Mucosa of descending colon (tissue), 3 donors: ENCODE data around the gene ETV3L. TPM values are rescaled to one million over a fixed set of nuclear protein-coding genes. Genes with fewer than 3 reads are reported as not detected.

Source experiments
- ATAC-seq: fragments of 200-7000 bp; cut with Tn5 transposase; one replicate; pipeline ENCODE4 v1.9.1; 2020; ENCODE audit warnings: mild to moderate bottlenecking, moderate library complexity
- DNase-seq, 3 donors: peaks; one replicate each; pipeline ENCODE4 v3.0.0-alpha.2; 2020
- H3K36me3 ChIP-seq: fragments of 200-600 bp; one replicate; pipeline ENCODE4 v1.8.0; 2021; ENCODE audit warnings: low read depth, mild to moderate bottlenecking
- H3K4me1 ChIP-seq: fragments of 200-600 bp; one replicate; pipeline ENCODE4 v1.8.0; 2021; ENCODE audit warnings: low read depth, mild to moderate bottlenecking
- H3K4me3 ChIP-seq: fragments of 200-600 bp; one replicate; pipeline ENCODE4 v1.8.0; 2021; ENCODE audit warnings: mild to moderate bottlenecking
- H3K9me3 ChIP-seq: fragments of 200-600 bp; one replicate; pipeline ENCODE4 v1.8.0; 2021; ENCODE audit warnings: mild to moderate bottlenecking
- CTCF ChIP-seq: fragments of 200-600 bp; IDR thresholded peaks from one replicate; pipeline ENCODE4 v1.8.0; 2022; ENCODE audit warnings: antibody characterized with exemption, mild to moderate bottlenecking
- intact Hi-C, 2 donors: fragments of 100-400 bp; cut with DNase I in 1 of 2; cut with micrococcal nuclease in 1 of 2; formaldehyde crosslinking; loops; one replicate each; pipeline versions ENCODE4 v1.11.0 to v1.11.1; 2022; cut with DNase I, micrococcal nuclease
- total RNA-seq, 3 donors: library from RNA; stranded (reverse); fragmentation: NEBNext Ultra II Directional in 2 of 3; extraction: Animal tissue kit (Norgen Biotek cat#: 25700) in 2 of 3; gene quantifications; one replicate each; pipeline versions ENCODE4 v1.2.1 to v1.2.4, GENCODE V29; 2021 to 2023
- donor health status: DM: no; HTN: no; CAD: no; lungs with moderate emphysema.
- donor health status: DM: no; HTN: no; CAD: no.
- donor health status: DM: no; HTN: yes; CAD: no.

Gene ETV3L
- total RNA-seq, 3 donors from 2014 or later: not detected

GRCh38 chr1:157090771-157091170 lies 8.8 kb downstream of the ETV3L start:
- ATAC-seq: no peak
- no peak overlapping the region for H3K4me3 ChIP-seq
- intact Hi-C loops: loop anchor here (1.0 to 2.0 kb wide), 2 partner anchors 64 to 65 kb away; no protein-coding TSS in a partner anchor
- no peak for DNase-seq
- no peaks in the 10 kb centered on the region for H3K4me1 ChIP-seq
- no peaks in the 10 kb centered on the region for H3K36me3 ChIP-seq
- H3K9me3 ChIP-seq: no peaks in the 10 kb centered on the region
- no peak for TF ChIP-seq CTCF

GRCh38 chr1:157090196-157090647 lies 9.4 kb downstream of the ETV3L start:
- peak; percentile 93 for ATAC-seq

GRCh38 chr1:157089789-157090188 lies 9.8 kb downstream of the ETV3L start:
- intact Hi-C loops: loop anchor here (1.0 to 2.0 kb wide), 2 partner anchors 65 to 66 kb away; no protein-coding TSS in a partner anchor
- Histone ChIP-seq H3K4me3 (no peak overlapping the region), H3K9me3 (no peaks in the 10 kb centered on the region), H3K4me1 (no peaks in the 10 kb centered on the region), H3K36me3 (no peaks in the 10 kb centered on the region)
- no peak for DNase-seq
- TF ChIP-seq CTCF: no peak
- peak; percentile 24 for ATAC-seq

More at GRCh38 chr1:157090196-157090647, 9.4 kb downstream of the ETV3L start:
- Histone ChIP-seq H3K4me1 (no peaks in the 10 kb centered on the region), H3K4me3 (no peak overlapping the region), H3K9me3 (no peaks in the 10 kb centered on the region), H3K36me3 (no peaks in the 10 kb centered on the region)
- TF ChIP-seq CTCF: peak; percentile 83
- intact Hi-C loops: loop anchor here (1.0 to 2.0 kb wide), 2 partner anchors 65 kb away; no protein-coding TSS in a partner anchor
- peak; percentile 76 to 94 (median 88) for DNase-seq

GRCh38 chr1:157088607-157089006 lies 11.0 kb downstream of the ETV3L start:
- TF ChIP-seq CTCF: no peak
- Histone ChIP-seq H3K4me1 (no peaks in the 10 kb centered on the region), H3K36me3 (no peaks in the 10 kb centered on the region), H3K9me3 (no peaks in the 10 kb centered on the region), H3K4me3 (no peak overlapping the region)
- DNase-seq (no peak), ATAC-seq (no peak)
- intact Hi-C loops: no loop called here

- DNase-seq: no peak
- H3K9me3 ChIP-seq: no peaks in the 10 kb centered on the region
- TF ChIP-seq CTCF: no peak
- H3K36me3 ChIP-seq: no peaks in the 10 kb centered on the region
- ATAC-seq: no peak
- intact Hi-C loops: no loop called here
- no peaks in the 10 kb centered on the region for H3K4me1 ChIP-seq
- H3K4me3 ChIP-seq: no peak overlapping the region
These were observed 12.6 kb downstream of the ETV3L start for GRCh38 chr1:157087030-157087429.

GRCh38 chr1:157086299-157086698 lies 13.3 kb downstream of the ETV3L start:
- no peak for TF ChIP-seq CTCF
- Histone ChIP-seq H3K4me1 (no peaks in the 10 kb centered on the region), H3K9me3 (no peaks in the 10 kb centered on the region), H3K4me3 (no peak overlapping the region), H3K36me3 (no peaks in the 10 kb centered on the region)
- intact Hi-C loops: no loop called here
- DNase-seq (no peak), ATAC-seq (no peak)
